Type B pancreatic cell (in vitro differentiated cells): ENCODE data around the gene GRK5. TPM values are rescaled to one million over a fixed set of nuclear protein-coding genes. Genes with fewer than 3 reads are reported as not detected.

ENCODE experiments used
- DNase-seq: peaks from one replicate; pipeline ENCODE4 v3.0.0; 2021; ENCODE audit warnings: mixed read lengths; ENCODE audit not compliant: unreplicated experiment; ENCODE audit errors: extremely low spot score
- H3K27ac Mint-ChIP-seq: 2 replicates; pipeline ENCODE4 v1.8.0; 2021; ENCODE audit warnings: mild to moderate bottlenecking, mixed read lengths
- H3K27me3 Mint-ChIP-seq: 2 replicates; pipeline ENCODE4 v1.8.0; 2021; ENCODE audit warnings: mixed read lengths
- H3K36me3 Mint-ChIP-seq: 2 replicates; pipeline ENCODE4 v1.8.0; 2021; ENCODE audit warnings: mixed read lengths
- H3K4me1 Mint-ChIP-seq: one replicate; pipeline ENCODE4 v1.8.0; 2021; ENCODE audit warnings: mixed read lengths; ENCODE audit not compliant: unreplicated experiment
- H3K4me3 Mint-ChIP-seq: 2 replicates; pipeline ENCODE4 v1.8.0; 2021; ENCODE audit warnings: mild to moderate bottlenecking, mixed read lengths
- H3K9me3 Mint-ChIP-seq: 2 replicates; pipeline ENCODE4 v1.8.0; 2021; ENCODE audit warnings: mixed read lengths
- total RNA-seq: library from RNA; stranded (reverse); gene quantifications from 2 replicates; pipeline ENCODE4 v1.2.1, GENCODE V29; 2021; ENCODE audit warnings: low replicate concordance
- TF ChIP-seq, protein P1 (sequence below): fragments of 200-600 bp; sonication (generic); conservative IDR thresholded peaks from 2 replicates; pipeline ENCODE4 v1.5.0; 2021; ENCODE audit warnings: antibody characterized with exemption, mild to moderate bottlenecking

GRK5 gene
- total RNA-seq, 1 donor from 2014 or later, result 24.8 TPM

DNA sequence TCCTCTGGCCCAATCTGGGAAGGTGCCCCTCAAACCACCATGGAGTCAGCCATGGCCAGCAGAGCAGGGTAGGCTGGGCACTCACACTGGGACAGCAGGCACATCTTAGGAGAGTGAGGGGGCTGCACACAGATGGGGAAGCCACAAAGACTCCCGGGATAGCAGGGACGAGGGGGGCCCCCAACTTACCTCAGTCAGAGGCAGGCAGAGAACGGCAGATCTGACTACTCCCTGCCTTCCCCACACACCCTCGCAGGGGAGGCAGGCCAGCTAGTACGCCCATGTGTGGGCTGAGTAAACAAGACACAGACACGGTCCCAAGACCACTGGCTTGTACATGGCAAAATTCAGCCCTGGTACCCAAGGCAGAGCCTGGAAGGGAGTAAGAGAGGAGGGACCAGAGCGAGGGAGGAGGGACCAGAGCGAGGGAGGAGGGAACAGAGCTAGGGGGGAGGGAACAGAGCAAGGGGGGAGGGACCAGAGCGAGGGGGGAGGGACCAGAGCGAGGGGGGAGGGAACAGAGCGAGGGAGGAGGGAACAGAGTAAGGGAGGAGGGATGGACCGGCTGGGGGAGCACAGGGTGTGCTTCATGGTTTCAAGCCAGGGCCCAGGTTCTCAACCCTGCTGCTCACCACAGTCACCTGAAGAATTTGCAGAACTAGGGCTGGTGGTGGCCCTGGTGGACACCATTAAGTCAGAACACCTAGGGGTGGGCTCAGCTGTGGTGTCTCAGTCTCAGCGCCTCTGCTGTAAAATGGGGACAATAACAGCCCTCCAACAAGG, 261.4 kb downstream of the GRK5 start:
- H3K36me3 Mint-ChIP-seq, result no peaks in the 10 kb centered on the region
- TF ChIP-seq, protein P1, sequence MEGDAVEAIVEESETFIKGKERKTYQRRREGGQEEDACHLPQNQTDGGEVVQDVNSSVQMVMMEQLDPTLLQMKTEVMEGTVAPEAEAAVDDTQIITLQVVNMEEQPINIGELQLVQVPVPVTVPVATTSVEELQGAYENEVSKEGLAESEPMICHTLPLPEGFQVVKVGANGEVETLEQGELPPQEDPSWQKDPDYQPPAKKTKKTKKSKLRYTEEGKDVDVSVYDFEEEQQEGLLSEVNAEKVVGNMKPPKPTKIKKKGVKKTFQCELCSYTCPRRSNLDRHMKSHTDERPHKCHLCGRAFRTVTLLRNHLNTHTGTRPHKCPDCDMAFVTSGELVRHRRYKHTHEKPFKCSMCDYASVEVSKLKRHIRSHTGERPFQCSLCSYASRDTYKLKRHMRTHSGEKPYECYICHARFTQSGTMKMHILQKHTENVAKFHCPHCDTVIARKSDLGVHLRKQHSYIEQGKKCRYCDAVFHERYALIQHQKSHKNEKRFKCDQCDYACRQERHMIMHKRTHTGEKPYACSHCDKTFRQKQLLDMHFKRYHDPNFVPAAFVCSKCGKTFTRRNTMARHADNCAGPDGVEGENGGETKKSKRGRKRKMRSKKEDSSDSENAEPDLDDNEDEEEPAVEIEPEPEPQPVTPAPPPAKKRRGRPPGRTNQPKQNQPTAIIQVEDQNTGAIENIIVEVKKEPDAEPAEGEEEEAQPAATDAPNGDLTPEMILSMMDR, result no peak
- H3K4me1 Mint-ChIP-seq, result no peaks in the 10 kb centered on the region
- H3K9me3 Mint-ChIP-seq, result no peaks in the 10 kb centered on the region
- no peak for DNase-seq
- H3K4me3 Mint-ChIP-seq, result no peak overlapping the region
- H3K27ac Mint-ChIP-seq, result no peak overlapping the region
- H3K27me3 Mint-ChIP-seq, result peaks cover 15% of the 10 kb centered on the region

- peaks cover 15% of the 10 kb centered on the region for H3K27me3 Mint-ChIP-seq
- no peaks in the 10 kb centered on the region for H3K9me3 Mint-ChIP-seq
- DNase-seq, result no peak
- no peak overlapping the region for H3K4me3 Mint-ChIP-seq
- H3K4me1 Mint-ChIP-seq, result no peaks in the 10 kb centered on the region
- TF ChIP-seq, protein P1, result no peak
- H3K36me3 Mint-ChIP-seq, result no peaks in the 10 kb centered on the region
- no peak overlapping the region for H3K27ac Mint-ChIP-seq
Measured at GRCh38 chr10:119469325-119469707, 261.9 kb downstream of the GRK5 start.

DNA sequence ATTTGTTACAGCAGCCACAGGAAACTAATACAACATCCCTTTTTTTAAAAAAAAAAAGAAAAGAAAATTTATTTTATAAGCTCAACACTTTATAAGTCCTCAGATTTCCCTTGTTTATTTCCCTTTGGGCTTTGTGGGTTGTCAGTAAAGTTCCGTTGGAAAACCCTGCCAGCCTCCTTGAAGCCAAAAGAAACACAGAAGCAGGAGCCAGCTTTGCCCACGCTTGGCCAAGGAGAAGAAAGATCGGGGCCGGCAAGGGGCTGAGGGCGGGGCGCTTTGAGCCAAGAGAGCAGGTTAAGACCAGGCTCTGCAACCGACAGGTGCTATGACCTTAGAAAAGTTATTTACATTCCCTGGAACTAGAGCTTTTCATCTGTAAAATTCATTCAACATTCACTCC, 262.5 kb downstream of the GRK5 start:
- Mint-ChIP-seq H3K27me3 (peaks cover 15% of the 10 kb centered on the region), H3K4me3 (no peak overlapping the region), H3K27ac (no peak overlapping the region), H3K4me1 (no peaks in the 10 kb centered on the region), H3K9me3 (no peaks in the 10 kb centered on the region), H3K36me3 (no peaks in the 10 kb centered on the region)
- DNase-seq, result no peak
- TF ChIP-seq, protein P1, result no peak

- Mint-ChIP-seq H3K4me3 (no peak overlapping the region), H3K4me1 (no peaks in the 10 kb centered on the region), H3K36me3 (no peaks in the 10 kb centered on the region), H3K9me3 (no peaks in the 10 kb centered on the region), H3K27ac (no peak overlapping the region), H3K27me3 (peaks cover 17% of the 10 kb centered on the region)
- TF ChIP-seq, protein P1, result no peak
- DNase-seq, result no peak
Measured at GRCh38 chr10:119470920-119471702, 263.7 kb downstream of the GRK5 start.

DNA sequence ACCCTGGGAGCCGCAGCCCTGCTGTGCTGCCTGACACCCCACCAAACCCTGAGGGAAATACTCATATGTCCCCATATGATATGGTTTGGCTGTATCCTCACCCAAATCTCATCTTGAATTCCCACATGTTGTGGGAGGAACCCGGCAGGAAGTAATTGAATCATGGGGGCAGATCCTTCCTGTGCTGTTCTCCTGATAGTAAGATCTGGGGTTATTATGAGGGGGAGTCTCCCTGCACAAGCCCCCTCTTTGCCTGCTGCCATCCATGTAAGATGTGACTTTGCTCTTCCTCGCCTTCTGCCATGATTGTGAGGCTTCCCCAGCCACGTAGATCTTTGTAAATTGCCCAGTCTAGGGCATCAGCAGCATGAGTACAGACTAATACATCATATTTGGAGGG, 266.4 kb downstream of the GRK5 start:
- Mint-ChIP-seq H3K4me3 (no peak overlapping the region), H3K27ac (no peak overlapping the region), H3K4me1 (peaks cover under 1% of the 10 kb centered on the region), H3K36me3 (no peaks in the 10 kb centered on the region), H3K27me3 (peaks cover 37% of the 10 kb centered on the region), H3K9me3 (no peaks in the 10 kb centered on the region)
- no peak for DNase-seq
- TF ChIP-seq, protein P1, result no peak
